Heart left ventricle (tissue), 13 donors: ENCODE data around the gene EYA4.

Experiments
- CTCF ChIP-seq, 12 donors: fragments of 200-600 bp; sonication (generic) in 4 of 12; IDR thresholded peaks; one replicate each; pipeline versions ENCODE4 v1.5.0 to v1.8.0; 2018 to 2022; ENCODE audit warnings: antibody characterized with exemption in 12 of 12, mild to moderate bottlenecking in 5 of 12
- POLR2A ChIP-seq, 2 donors: fragments of 450-650 bp; IDR thresholded peaks; one replicate each; pipeline ENCODE4 v1.6.1; 2017; ENCODE audit warnings: antibody characterized with exemption in 2 of 2, mild to moderate bottlenecking in 2 of 2, moderate library complexity in 2 of 2
- donor health status: ischemic (EF 13 %, LVEDD 7.1; RV severe dilation, severe dysfunction).
- donor health status: DM: no; HTN: yes; CAD: no.
- donor health status: DM: no; HTN: no; CAD: no.
- donor health status: ischemic (EF 25% LVEDD 6.9; RV normal size, moderate dysfunction).
- donor health status: ischemic (EF 25% LVEDD 5.7; RV mildly dilated, moderate dysfunction).
- donor health status: ischemic (EF 35%, LVEDD 5.7; RV mildly dilated, moderate dysfunction).
- donor health status: nonischemic (EF 11% LVEDD 7.7; RV severe dilation, severe dysfunction).
- donor health status: DM: yes; HTN: yes; CAD: no.
- donor health status: PGD.
- donor health status: ischemic (EF 29% LVEDD 5.4; RV normal size, mild dysfunction).
- donor health status: nonischemic (EF 23%, LVEDD 6.1; RV moderate dilation, normal function).

- TF ChIP-seq CTCF (IDR thresholded peaks at IDR 0.05): no peak
- TF ChIP-seq POLR2A (IDR thresholded peaks at IDR 0.05): no peak
Observed at GRCh38 chr6:133551436-133551835, 310.3 kb downstream of the EYA4 start.
